IPS-NIHi7 (cell line): ENCODE results near the gene CHST2.

Source experiments
- DNase-seq: peaks from one replicate; pipeline ENCODE4 v3.0.0; 2012; ENCODE audit warnings: mixed read lengths; ENCODE audit errors: extremely low spot score

Gene CHST2

GRCh38 chr3:143098032-143098764, 21.4 kb upstream of the CHST2 start:
- no peak for DNase-seq

- DNase-seq = no peak
Observed at GRCh38 chr3:143099210-143099609, 20.4 kb upstream of the CHST2 start.

DNA sequence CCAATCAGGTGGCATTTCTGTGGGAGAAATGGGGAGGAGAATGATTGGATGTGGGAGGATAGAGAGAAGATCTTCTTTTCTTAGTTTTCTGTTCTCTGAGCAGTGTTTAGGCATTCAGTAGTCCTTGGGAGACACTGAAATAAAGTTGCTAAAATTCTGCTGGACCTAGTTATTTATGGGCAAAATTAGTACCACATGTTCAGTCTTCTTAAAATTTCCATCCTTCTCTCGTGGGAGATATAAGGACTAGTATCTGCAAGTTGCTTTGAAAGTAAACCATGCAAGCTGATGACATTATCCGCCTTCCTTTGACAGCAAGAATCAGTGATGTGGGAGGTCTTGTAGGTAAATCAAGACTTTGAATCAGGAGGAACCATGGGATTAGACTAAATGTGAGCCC, 19.9 kb upstream of the CHST2 start:
- no peak for DNase-seq

DNA sequence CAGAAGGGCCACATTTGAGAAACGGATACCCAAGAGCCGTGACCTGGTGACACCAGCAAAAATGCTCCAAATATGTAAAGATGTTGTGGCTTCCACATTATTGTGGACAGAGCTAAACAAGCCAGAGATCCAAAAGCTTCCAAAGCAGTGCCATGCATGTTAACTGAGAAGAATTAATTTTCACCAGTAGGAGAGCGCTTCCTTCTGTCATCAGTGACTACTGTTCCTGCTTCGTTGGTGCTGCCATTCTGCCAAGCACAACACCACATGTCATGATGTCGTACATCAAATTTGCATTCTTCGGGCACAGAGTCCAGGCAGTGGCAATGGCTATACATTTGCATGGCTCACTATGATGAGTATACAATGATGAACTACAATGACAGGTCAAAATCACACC, 19.1 kb upstream of the CHST2 start:
- no peak for DNase-seq

DNA sequence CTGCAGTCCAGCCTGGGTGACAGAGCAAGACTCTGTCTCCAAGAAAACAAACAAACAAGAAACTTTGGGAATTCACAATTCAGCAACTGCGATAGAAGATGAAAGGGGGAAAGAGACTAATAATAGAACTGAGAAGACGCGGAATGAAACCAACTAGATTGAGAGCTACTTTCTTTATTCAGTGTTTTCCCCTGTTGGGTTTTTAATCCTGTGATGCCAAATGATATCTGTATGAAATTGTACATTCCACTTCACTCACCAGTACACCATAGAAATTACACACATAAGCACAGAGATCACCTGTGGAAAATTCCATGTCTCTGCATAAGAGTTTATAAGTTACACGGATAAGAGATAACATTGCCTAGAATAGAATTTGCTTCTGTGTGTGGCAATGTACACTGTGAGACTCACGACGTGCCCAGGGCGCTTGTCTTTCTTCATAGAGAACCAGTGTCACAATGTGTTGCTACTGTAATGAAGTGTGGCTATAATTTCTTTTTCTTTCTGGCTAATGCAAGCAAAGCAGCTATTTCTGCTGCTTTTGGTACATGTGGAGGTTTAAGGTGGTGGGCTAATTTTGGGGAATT, 17.7 kb upstream of the CHST2 start:
- no peak for DNase-seq

GRCh38 chr3:143103652-143104051, 15.9 kb upstream of the CHST2 start:
- no peak for DNase-seq

DNA sequence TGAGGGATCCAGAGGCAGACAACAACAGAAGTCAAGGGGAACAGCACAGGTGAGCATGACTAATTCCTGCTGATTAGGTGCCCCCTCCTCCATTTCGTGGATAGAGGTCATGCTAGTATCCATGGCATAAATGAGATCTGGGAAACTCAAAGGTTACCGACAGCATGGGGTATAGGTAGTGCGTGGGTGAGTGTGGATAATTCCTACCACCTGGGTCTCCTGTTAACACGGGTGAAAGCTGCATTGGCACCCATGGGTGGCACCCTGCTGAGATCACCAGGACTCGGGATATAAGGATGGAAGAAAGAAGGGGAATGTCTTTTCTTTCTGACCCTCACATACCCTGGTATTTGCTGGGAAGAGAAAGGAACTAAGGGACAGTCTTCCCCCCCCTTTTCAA, 14.4 kb upstream of the CHST2 start:
- DNase-seq = no peak

GRCh38 chr3:143109861-143110260, 9.7 kb upstream of the CHST2 start:
- no peak for DNase-seq

DNA sequence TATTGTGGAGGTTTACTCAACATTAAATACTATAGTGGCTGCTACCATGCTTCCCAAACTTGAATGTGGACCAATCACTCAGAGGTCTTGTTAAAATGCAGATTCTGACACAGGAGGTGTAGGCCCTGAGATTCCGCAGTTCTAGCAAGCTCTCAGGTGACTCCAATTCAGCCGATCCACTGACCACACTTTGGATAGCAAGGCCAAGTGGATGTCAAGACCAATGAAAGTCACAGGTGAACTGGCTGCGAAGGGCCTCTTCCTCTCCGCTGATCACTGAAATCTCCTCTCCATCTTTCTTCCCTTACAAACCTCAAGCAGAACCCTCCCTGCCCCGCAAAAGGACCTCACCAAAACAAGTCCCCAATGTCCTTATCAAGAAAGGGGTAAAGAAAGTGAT, 9.2 kb upstream of the CHST2 start:
- DNase-seq = no peak

DNA sequence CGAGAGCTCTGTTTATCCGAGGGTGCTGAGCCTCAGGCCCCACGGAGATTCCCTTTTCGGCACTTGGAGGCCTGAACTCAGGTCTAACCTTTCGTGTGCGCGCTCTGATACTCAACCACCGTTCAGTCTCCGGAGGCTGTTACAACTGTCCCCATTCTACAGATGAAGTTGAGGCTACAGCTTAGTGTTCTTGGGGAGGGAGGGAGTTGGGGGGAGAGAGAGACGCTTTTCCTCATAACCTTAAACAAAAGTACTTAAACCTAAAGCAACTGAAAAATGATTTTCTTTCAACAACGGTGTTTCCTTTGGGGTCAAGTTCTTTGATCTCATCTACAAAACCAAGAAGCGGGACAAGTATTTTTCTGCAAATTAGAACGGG, 952 bp upstream of the CHST2 start:
- DNase-seq = no peak

GRCh38 chr3:143119974-143120715, 574 bp downstream of the CHST2 start:
- DNase-seq = peak; percentile 40

- DNase-seq = no peak
Observed at GRCh38 chr3:143120716-143121240, 1.2 kb downstream of the CHST2 start.

- peak; percentile 68 for DNase-seq
Observed at GRCh38 chr3:143121241-143122088, 1.9 kb downstream of the CHST2 start.

DNA sequence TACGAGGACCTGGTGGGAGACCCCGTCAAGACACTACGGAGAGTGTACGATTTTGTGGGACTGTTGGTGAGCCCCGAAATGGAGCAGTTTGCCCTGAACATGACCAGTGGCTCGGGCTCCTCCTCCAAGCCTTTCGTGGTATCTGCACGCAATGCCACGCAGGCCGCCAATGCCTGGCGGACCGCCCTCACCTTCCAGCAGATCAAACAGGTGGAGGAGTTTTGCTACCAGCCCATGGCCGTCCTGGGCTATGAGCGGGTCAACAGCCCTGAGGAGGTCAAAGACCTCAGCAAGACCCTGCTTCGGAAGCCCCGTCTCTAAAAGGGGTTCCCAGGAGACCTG, 2.5 kb downstream of the CHST2 start:
- no peak for DNase-seq

- DNase-seq = no peak
Observed at GRCh38 chr3:143122608-143123352, 3.2 kb downstream of the CHST2 start.

- DNase-seq = no peak
Observed at GRCh38 chr3:143123353-143123984, 3.9 kb downstream of the CHST2 start.

DNA sequence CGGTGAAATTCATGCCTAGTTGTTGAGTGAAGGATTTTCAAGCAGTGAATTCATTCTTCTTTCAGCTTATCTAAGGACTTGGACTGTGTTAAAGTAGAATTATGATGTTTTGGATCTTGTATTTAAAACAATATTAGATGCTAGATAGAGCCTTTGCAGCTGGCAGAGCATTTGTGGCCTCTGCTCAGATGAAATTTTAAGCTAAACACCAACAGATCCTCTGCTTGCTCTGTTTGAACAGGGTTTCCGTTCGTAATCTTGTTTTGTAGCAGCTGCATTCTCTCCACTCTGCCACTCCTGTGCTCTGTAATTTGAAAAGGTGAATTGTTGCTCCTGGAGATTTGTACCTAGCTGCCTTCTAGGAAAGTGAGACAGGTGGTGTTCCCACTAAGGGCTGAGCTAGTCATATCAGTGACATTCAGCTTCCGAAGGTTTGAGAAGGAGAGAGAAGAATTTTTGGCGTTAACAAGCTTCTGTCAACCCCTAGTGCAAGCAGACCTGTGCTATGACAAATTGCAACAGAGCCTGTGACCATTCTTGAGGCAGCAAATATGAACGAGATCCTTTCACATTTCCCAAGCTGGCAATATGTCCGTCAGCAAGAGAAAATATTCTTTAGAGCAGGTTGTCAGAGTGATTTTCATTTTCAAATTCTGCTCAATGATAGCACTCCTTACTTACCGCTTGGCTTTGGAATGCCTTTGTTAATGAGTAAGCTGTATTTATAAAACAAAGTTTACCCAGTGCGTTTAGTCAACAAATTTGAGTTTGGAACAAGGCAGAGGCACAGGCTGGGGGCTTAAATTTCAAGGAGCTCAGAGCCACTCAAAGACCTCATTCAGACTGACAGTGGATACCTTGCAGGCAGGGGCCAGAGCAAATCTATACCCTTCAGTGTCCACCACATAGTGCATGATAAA, 5.3 kb downstream of the CHST2 start:
- no peak for DNase-seq

GRCh38 chr3:143127801-143128200, 8.2 kb downstream of the CHST2 start:
- DNase-seq = no peak

DNA sequence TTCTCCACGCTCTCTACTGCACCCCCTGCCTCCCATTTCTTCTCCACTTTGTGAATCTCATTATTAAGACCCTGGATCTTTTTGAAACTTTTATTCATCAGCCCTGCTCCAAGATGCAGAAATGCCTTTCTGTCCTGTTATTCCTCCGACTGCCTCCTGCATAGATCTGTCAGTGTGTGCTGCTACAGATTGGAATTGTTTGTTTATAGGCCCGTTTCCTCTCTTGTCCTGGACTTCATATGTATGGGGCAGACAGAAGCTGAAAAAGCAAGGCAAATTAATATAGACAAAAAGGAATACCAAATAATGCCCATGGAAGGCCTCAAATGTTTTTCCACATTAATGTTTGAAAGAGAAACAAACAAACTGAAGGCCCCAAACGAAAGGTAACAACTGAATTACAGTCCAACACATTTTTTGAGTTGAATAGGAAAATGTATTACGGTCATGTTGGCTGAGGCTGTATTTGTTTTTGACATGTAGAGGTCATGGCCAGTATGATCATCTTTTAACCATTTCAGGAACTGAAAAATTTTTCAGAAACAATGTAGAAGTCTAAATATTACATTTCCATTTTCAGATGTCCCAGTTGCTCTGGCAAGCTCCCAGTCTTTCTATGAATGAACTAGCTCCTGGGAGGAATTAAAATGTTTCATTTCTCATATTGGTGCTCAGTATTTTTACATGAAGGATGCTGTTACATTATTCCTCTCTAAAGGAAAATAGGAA, 8.8 kb downstream of the CHST2 start:
- no peak for DNase-seq
